ENCODE data around the gene HSD17B3.

DNA sequence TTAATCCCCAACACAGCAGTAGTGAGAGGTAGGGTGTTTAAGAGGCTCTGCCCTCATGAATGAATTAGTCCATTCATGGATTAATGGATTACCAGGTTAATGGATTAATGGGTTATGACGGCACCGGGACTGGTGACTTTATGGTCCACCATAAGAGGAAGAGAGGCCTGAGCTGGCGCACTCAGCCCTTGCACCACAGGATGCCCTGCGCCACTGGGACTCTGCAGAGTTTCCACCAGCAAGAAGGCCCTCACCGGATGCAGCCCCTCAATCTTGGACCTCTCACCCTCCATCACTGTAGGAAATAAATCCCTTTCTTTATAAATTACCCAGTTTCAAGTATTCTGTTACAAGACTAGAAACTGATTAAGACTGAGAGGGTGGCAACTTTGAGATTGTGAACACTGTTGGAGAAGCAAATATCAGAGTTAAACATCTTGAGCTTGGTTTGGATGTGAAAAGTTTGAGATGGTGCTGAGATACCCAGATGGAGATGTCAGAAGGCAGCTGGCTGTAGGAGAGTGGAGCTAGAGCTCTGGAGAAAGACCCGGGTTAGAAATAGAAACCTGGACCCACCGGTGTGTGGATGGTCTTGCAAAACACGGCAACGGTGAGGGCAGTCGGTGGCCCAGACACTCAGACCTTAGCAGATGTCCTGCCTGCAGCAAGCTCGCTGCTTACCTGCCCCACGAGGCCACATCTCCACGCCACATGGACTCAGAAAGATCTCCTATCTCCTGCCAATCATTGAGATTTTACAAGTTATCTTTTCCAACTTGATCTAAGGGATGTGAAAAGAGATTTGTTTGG lies 98.8 kb downstream of the HSD17B3 start:
- TF ChIP-seq, protein P1, sequence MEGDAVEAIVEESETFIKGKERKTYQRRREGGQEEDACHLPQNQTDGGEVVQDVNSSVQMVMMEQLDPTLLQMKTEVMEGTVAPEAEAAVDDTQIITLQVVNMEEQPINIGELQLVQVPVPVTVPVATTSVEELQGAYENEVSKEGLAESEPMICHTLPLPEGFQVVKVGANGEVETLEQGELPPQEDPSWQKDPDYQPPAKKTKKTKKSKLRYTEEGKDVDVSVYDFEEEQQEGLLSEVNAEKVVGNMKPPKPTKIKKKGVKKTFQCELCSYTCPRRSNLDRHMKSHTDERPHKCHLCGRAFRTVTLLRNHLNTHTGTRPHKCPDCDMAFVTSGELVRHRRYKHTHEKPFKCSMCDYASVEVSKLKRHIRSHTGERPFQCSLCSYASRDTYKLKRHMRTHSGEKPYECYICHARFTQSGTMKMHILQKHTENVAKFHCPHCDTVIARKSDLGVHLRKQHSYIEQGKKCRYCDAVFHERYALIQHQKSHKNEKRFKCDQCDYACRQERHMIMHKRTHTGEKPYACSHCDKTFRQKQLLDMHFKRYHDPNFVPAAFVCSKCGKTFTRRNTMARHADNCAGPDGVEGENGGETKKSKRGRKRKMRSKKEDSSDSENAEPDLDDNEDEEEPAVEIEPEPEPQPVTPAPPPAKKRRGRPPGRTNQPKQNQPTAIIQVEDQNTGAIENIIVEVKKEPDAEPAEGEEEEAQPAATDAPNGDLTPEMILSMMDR (IDR thresholded peaks at IDR 0.05; ENCODE audit: insufficient read depth, low read length, poor library complexity, severe bottlenecking): no peak
- TF ChIP-seq EZH2phosphoT487 (conservative IDR thresholded peaks at IDR 0.05; ENCODE audit: low read length): no peak

Measured in SU-DHL-6 (cell line).